ENCODE results near the gene TGFBI.

- TF ChIP-seq CTCF (conservative IDR thresholded peaks at IDR 0.05; ENCODE audit: low read depth, low read length) (no peak), EZH2 (IDR thresholded peaks at IDR 0.05; ENCODE audit: borderline replicate concordance, low read depth, low read length, poor library complexity, severe bottlenecking) (no peak)
Observed at GRCh38 chr5:135988546-135988945, 40.2 kb upstream of the TGFBI start.
